IPS-18c (cell line): Measurements from ENCODE around the gene GNG7.
"Not testable (repeated sequence)": the region's sequence is repeated elsewhere in the genome, so short reads cannot be mapped to it uniquely, and the experiment has no call there.

Source experiments
- H3K4me3 ChIP-seq: 2 replicates; pipeline ENCODE4 v1.7.0; 2013; ENCODE audit warnings: low read depth, mild to moderate bottlenecking, low read length, moderate library complexity; ENCODE audit not compliant: insufficient read depth
- H3K9me3 ChIP-seq: one replicate; pipeline ENCODE4 v1.6.1; 2013; ENCODE audit warnings: mild to moderate bottlenecking, low read length, moderate library complexity; ENCODE audit not compliant: control insufficient read depth, insufficient read depth

Gene GNG7

DNA sequence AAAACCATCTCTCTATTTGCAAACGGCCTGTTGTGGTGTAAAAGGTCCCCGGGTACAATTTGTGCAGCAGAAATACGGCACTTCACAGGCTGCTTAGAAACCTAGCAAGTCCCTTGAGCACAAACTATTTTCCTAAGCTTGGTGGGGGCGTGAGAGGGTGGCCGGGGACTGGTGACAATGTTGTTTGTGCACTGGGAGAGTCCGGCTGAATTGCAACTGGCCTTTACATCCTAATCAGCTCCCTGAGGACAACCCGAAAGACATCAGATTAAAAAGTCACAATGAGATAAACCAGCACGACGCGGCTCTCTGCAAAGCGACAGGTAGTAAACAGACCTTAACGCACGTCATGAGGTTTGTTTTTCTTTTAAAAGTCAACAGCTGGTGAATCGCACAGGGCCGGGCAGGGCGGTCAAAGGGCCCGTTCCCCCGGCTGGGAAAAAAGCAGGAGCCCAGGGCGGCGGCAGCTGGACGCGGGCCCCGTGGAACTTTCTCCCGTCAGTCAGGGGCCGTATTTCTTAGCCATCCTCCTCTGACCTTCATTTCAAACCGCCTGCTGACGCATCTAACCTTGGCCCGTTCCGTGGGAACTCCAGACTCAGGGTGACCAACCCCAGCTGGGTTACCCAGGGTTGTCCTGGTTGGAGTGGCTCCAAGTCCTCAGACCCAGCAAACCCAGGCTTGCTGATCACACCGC is 114.3 kb downstream of the GNG7 start:
- H3K4me3 ChIP-seq: no peak overlapping the region
- no peaks in the 10 kb centered on the region for H3K9me3 ChIP-seq

DNA sequence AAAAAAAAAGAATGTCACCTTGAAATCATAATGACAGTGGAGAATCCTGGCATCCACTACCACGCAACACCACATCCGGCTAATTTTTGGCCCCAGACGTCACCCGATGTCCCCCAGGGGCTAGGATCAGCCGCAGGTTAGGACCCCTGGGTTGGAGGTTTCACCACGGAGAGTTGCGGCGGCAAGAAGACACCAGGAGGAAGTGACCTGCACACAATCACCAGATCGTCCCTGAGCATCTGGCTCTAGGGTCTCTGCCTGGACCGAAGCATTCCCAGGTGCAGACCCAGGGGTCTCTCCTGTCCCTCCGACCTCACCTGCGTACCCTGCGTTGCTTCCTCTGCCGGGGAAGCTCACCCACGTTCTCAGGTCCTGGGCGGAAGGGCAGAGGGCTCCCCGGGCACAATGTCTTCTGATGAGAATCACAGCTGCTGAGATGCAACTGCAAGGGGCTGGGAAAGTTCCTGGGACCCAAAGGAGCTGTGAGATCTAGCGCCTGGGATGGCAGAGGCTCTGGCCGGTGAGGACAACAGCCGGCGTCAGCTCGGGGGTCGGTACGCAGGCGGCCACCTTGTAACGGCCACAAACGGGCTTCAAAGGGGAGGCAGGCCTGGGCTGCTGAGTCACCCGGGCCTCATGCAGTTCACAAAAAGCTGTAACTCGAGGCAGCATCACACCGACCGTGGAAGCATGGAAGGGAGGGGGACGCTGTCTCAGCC is 115.3 kb downstream of the GNG7 start:
- H3K4me3 ChIP-seq: no peak overlapping the region
- H3K9me3 ChIP-seq: peaks cover 2% of the 10 kb centered on the region

GRCh38 chr19:2586196-2586595 is 116.3 kb downstream of the GNG7 start:
- H3K4me3 ChIP-seq: no peak overlapping the region
- H3K9me3 ChIP-seq: peaks cover 2% of the 10 kb centered on the region

DNA sequence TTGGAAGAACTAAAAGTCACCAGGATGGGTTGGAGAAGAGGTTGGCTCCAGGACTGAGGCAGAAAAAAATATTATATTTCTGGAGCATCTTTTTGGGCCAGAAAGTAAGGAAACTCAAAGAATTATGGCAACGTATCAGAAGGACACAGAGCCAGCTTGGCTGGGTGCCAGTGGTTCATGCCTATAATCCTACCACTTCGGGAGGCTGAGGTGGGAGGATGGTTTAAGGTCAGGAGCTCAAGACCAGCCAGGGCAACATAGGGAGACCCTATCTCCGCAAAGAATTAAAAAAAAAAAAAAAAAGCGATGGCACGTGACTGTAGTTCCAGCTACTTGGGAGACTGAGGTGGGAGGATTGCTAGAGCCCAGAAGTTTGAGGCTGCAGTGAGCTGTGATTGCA is 118.5 kb downstream of the GNG7 start:
- no peak overlapping the region for H3K4me3 ChIP-seq
- peaks cover 2% of the 10 kb centered on the region for H3K9me3 ChIP-seq

DNA sequence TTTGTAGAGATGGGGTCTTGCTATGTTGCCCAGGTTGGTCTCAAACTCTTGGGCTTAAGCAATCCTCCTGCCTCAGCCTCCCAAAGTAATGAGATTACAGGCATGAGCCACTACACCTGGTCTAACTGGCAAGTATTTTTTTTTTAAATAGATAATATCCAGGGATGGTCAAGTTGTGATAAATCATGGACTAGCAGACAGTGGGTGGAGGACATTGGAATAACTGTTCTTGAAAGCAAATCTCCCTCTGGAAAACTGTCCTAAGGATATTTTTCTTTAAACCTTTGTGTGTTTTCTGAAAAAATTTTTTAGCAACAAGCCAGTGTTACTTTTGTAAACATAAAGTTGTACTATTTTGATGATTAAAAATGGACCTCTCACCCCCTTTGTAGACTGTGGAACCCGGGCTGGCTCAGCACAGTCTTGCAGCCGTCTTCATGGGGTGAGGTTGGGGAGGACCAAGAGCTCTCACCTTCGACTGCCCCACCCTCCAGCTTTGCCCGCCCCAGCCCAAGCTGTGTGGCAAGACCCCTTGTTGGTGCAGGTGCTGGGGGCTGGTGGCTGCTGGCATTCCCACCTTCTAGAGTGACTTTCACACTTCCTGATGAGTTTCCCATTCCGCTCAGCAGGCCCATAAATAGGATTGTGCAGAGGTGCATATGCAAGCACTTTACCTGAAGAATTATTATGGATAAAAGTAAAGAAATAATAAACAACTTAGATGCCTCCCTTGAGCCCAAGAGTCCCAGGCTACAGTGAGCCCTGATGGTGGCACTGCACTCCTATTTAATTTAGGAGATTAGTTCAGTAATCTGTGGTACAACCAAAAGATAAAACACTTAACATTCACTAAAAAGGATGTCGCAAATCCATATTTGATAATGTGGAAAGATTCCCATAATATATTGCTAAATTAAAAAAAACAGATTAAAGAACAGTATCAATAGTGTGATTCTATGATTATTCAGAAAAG is 119.2 kb downstream of the GNG7 start:
- Histone ChIP-seq H3K4me3 (no peak overlapping the region), H3K9me3 (peaks cover 2% of the 10 kb centered on the region)

DNA sequence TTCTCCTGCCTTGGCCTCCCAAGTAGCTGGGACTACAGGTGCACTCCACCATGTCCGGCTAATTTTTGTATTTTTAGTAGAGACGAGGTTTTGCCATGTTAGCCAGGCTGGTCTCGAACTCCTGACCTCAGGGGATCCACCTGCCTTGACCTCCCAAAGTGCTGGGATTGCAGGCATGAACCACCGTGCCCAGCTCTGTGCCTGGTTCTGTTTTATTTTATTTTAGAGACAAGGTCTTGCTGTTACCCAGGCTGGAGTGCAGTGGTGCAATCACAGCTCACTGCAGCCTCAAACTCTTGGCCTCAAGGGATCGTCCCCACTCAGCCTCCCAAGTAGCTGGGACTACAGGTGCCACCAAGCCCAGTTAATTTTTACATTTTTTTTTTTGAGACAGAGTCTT is 122.1 kb downstream of the GNG7 start:
- H3K4me3 ChIP-seq, H3K9me3 ChIP-seq: not testable (repeated sequence)

GRCh38 chr19:2579678-2580280 is 122.7 kb downstream of the GNG7 start:
- Histone ChIP-seq H3K4me3 (no peak overlapping the region), H3K9me3 (peaks cover 2% of the 10 kb centered on the region)

DNA sequence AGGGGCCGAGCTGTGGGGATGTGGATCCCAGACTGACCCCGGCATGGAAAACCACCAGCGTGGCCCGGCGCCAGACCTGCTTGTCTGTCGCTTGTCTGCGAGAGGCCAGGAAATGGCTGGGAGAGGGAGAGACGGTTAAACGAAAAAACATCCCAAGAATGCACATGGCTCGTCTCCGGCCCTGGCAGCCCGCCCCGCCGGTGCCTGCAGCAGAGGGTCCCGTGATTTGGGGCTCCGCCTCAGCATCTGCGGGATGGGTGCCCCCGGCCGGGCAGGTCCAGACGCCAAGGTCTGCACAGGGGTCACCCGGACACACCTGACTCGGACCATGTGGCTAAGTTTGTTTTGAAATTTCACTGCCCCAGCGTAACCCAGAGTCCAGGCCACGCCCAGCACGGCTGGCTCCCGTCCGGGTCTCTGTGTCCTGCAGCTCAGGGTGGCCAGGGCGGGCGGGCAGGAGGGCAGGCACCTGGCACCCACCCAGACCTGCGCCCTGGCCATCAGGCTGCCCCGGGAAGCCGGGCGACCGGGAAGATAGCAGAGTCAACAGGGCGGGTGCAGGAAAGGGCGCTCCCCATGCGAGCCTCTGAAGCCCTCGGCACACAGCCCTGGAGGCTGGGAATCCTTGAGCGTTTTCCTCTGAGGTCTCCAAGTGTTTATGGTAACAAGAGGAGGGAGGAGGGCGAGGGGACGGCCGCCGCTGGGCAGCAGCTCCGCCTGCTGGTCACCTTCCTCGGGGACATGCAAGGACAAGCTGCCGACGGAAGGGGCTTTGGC is 123.4 kb downstream of the GNG7 start:
- Histone ChIP-seq H3K9me3 (peaks cover 2% of the 10 kb centered on the region), H3K4me3 (peak overlapping the region; percentile 56)

DNA sequence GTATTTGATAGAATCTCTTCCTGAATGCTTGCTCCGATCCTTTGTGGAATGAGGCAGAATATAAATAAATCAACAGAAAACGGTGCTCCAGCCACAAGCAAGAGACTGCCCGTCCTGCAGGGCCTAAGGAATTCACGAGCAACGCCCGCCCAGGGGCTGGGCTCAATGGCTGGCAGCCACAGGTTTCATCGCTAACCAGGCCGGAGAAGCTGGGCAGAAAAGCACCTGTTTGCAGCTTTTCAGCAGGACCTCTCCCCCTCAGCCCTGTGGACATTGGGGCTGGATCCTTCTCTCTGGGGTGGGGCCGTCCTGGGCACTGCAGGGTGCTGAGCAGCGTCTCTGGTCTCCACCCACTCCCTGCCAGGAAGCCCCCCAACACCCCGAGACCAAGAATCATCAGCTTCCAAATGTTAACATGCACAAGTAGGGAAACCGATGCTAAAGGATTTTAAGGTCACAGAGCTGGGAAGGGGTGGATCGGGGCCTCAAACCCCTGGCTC is 124.1 kb downstream of the GNG7 start:
- peaks cover 2% of the 10 kb centered on the region for H3K9me3 ChIP-seq
- H3K4me3 ChIP-seq: peak overlapping the region; percentile 56

DNA sequence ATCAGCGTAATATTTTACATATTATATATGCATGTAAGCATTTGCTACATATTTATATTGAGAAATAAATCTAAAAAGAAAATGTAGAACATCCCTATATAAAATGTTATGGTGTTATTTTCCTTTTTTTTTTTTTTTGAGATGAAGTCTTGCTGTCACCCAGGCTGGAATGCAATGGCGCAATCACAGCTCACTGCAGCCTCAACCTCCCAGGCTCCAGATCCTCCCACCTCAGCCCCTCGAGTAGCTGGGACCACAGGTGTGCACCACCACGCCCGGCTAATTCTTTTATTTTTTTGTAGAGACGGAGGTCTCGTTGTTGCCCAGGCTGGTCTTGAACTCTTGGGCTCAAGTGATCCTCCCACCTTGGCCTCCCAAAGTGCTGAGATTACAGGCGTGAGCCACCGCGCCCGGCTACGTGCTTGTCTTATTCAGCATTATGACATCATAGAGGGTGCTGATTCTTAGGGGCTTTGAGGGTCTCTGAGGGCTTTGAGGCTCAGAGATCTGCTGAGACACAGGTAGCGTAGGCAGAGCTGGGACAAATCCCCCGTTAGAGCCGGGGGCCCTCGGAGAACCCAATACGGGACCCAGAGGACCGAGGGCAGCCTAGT is 124.7 kb downstream of the GNG7 start:
- peaks cover under 1% of the 10 kb centered on the region for H3K9me3 ChIP-seq
- H3K4me3 ChIP-seq: no peak overlapping the region

DNA sequence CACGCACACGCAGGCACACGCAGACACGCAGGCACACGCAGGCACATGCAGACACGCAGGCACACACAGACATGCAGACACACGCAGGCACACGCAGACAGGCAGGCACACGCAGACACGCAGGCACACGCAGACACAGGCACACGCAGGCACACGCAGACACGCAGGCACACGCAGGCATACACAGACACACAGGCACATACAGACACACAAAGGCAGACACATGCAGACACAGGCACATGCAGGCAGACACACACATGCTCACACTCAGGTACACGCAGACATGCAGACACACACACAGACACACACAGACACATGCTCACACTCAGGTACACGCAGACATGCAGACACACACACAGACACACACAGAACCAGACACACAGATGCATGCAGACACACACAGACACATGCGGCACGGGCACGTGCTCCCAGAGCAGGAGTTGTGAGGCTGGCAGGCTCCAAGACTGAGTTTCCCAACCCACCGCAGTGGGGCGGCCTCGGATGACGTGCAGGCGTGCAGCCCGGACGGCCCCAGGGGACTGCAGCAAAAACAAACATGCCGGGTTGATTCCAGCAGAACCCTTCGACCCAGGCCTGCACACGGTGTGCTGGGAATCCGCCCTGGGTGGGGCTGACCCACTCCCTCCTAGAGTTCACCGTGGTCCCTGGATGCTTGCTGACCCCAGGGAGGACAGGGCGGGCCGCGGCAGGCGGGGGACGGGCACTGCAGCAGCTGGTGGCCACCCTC is 126.6 kb downstream of the GNG7 start:
- Histone ChIP-seq H3K4me3 (no peak overlapping the region), H3K9me3 (no peaks in the 10 kb centered on the region)

DNA sequence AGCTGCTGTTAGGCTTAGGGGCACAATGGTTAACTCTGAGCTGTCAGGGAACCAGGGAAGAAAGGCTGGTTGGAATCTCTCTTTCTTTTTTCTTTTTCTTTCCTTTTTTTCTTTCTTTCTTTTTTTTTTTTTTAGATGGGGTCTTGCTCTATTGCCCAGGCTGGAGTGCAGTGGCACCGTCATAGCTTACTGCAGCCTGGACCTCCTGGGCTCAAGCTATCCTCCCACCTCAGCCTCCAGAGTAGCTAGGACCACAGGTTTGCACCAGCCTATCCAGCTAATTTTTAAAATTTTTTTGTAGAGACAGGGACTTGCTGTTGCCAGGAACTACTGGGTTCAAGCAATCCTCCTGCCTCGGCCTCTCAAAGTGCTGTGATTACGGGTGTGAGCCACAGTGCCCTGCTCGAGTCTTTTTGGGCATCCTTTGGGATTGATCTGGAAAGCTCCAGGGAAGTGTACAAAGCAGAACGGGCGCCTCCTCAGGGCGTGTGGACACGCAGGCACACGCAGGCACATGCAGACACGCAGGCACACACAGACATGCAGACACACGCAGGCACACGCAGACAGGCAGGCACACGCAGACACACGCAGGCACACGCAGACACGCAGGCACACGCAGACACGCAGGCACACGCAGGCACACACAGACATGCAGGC is 127.4 kb downstream of the GNG7 start:
- Histone ChIP-seq H3K4me3 (no peak overlapping the region), H3K9me3 (no peaks in the 10 kb centered on the region)

DNA sequence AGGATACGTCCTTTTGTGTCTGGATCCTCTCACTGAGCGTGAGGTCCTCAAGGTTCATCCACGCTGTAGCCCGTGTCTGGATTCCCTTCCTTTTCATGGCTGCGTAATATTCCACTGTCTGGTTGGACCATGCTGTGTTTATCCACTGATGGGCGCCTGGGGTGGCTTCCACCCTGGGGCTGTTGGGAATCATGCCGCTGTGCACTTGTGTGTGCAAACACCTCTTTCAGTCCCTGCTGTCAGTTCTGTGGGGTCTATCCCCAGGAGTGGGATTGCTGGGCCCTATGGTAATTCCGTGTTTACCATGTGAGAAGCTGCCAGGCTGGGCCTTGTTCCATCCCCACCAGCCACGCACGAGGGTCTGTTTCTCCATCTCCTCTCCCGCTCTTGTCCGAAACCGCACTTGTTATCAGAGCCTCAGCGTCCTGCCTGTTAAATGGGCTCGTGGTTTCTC is 128.0 kb downstream of the GNG7 start:
- Histone ChIP-seq H3K4me3 (no peak overlapping the region), H3K9me3 (no peaks in the 10 kb centered on the region)

GRCh38 chr19:2573916-2574315 is 128.6 kb downstream of the GNG7 start:
- no peaks in the 10 kb centered on the region for H3K9me3 ChIP-seq
- H3K4me3 ChIP-seq: no peak overlapping the region

DNA sequence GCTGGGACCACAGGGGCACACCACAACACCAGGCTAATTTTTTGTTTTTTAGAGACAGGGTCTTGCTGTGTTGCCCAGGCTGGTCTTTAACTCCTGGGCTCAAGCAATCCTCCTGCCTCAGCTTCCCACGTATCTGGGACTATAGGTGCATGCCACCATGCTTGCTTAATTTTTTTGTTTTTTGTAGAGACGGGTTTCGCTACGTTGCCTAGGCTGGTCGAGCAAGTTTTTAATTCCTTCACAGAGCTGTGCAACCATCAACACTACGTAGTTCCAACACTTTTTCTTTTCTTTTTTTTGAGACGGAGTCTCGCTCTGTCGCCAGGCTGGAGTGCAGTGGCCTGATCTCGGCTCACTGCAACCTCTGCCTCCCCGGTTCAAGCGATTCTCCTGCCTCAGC is 130.3 kb downstream of the GNG7 start:
- not testable (repeated sequence) for H3K4me3 ChIP-seq, H3K9me3 ChIP-seq
